A549 (cell line): ENCODE results near the gene SLU7.

ENCODE experiments used
- CBX2 ChIP-seq: fragments of 200-600 bp; sonication (generic); IDR thresholded peaks from 2 replicates; pipeline ENCODE4 v1.6.1; 2016; ENCODE audit warnings: low read depth, mild to moderate bottlenecking, borderline replicate concordance
- CBX8 ChIP-seq: fragments of 200-600 bp; sonication (generic); IDR thresholded peaks from 2 replicates; pipeline ENCODE4 v1.6.1; 2016
- CTCF ChIP-seq: fragments of >200 bp; sonication (Bioruptor Twin); formaldehyde crosslinking; IDR thresholded peaks from 3 replicates; pipeline ENCODE4 v1.5.1; 2016
- EHMT2 ChIP-seq: fragments of 200-600 bp; sonication (generic); IDR thresholded peaks from 2 replicates; pipeline ENCODE4 v1.6.1; 2016; ENCODE audit warnings: antibody characterized with exemption, low read depth, mild to moderate bottlenecking, moderate library complexity
- ESRRA ChIP-seq: fragments of 150-350 bp; IDR thresholded peaks from 2 replicates; pipeline ENCODE4 v1.6.1; 2014; ENCODE audit warnings: mild to moderate bottlenecking, low read length, borderline replicate concordance
- FOSL2 ChIP-seq, 2 experiments: fragments of 450-650 bp in 1 of 2; fragments of >200 bp in 1 of 2; sonication (Bioruptor Twin) in 1 of 2; formaldehyde crosslinking; IDR thresholded peaks; 2 replicates each; pipeline versions ENCODE4 v1.5.0 to v1.6.1; 2016 to 2020; ENCODE audit warnings: mild to moderate bottlenecking in 1 of 2, moderate library complexity in 1 of 2
- SMC3 ChIP-seq: fragments of >200 bp; sonication (Bioruptor Twin); formaldehyde crosslinking; IDR thresholded peaks from 3 replicates; pipeline ENCODE4 v1.6.1; 2018; ENCODE audit warnings: inconsistent platforms
- ZFP36 ChIP-seq: fragments of 450-650 bp; IDR thresholded peaks from 2 replicates; pipeline ENCODE4 v1.6.1; 2014; ENCODE audit warnings: borderline replicate concordance; ENCODE audit not compliant: partially characterized antibody

DNA sequence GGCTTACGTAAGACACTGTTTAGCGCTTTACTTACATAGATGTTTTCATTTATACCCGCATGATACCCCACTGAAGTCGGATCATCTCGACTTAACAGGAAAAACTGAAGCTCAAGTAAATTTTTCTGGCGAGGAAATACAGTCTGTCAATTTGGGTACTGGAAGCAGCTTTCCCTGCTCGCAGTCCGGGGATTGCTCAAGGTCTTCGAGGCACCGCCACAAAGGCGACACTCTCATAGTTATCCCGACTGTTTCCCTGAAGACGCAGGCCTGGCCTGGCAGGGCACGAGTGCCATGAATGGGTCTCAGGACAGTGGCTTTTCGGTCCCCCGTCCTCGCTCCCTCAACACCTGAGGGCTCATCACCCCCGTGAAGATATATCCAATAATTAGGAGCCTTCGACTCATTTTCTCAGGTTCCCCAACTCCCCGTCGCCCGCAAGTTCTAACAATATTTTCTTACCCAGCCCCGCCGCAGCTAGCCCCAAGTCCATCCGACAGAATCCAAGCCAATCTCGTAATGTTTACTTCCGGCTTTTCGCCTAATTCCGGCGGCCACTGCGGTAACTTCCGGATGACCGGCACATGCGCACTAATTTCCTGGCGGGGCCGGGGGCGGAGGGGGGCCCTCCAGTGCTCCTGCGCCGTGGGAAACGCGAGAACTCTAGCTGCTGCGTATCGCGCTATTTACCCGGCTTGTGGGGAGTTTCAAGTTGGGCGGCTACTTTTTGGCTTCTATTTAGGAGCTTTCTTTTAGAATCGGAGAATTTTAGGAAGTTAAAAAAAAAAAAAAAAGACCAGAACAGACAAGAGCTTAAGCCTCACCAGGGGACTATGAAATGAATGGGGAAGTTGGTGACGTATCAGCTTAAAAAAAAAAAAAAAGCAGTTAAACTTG, at the start of gene SLU7:
- TF ChIP-seq CBX2 = no peak
- no peak for TF ChIP-seq ZFP36
- TF ChIP-seq CTCF = no peak
- TF ChIP-seq FOSL2 (IDR thresholded peaks at IDR 0.05) = no peak
- no peak for TF ChIP-seq FOSL2 (CRISPR knock-in tag; IDR thresholded peaks at IDR 0.05)
- TF ChIP-seq CBX8 = no peak
- TF ChIP-seq ESRRA = no peak
- TF ChIP-seq SMC3 = no peak
- TF ChIP-seq EHMT2 = no peak
